Fibroblast of the aortic adventitia (primary cell): ENCODE results near the gene PROSER3. TPM values are rescaled to one million over a fixed set of nuclear protein-coding genes. Genes with fewer than 3 reads are reported as not detected.

ENCODE experiments used
- DNase-seq: peaks from one replicate; pipeline ENCODE4 v3.0.0-alpha.2; 2010; ENCODE audit warnings: low read depth
- H3K4me3 ChIP-seq: 2 replicates; pipeline ENCODE4 v1.5.1; 2011; ENCODE audit warnings: low read depth, mild to moderate bottlenecking, control low read depth, low read length, moderate library complexity
- CTCF ChIP-seq: IDR thresholded peaks from 2 replicates; pipeline ENCODE4 v1.5.1; 2011; ENCODE audit warnings: mild to moderate bottlenecking, low read length, control low read depth, inconsistent platforms; ENCODE audit not compliant: insufficient read depth
- total RNA-seq: library from RNA; depleted of rRNA; stranded (reverse); fragments of >200 nt; gene quantifications from 2 replicates; pipeline ENCODE4 v1.2.3, GENCODE V29; 2012; ENCODE audit warnings: low replicate concordance

PROSER3 gene
- total RNA-seq, 1 donor: 10.8 TPM

- H3K4me3 ChIP-seq: no peak overlapping the region
- no peak for TF ChIP-seq CTCF
- no peak for DNase-seq
Measured at GRCh38 chr19:35788205-35788960, 30.4 kb downstream of the PROSER3 start.

- no peak for TF ChIP-seq CTCF
- no peak for DNase-seq
- no peak overlapping the region for H3K4me3 ChIP-seq
Measured at GRCh38 chr19:35789195-35789977, 31.4 kb downstream of the PROSER3 start.

- no peak for DNase-seq
- H3K4me3 ChIP-seq: no peak overlapping the region
- TF ChIP-seq CTCF: no peak
Measured at GRCh38 chr19:35789978-35790944, 32.3 kb downstream of the PROSER3 start.

- no peak for DNase-seq
- no peak for TF ChIP-seq CTCF
- H3K4me3 ChIP-seq: no peak overlapping the region
Measured at GRCh38 chr19:35790981-35791813, 33.2 kb downstream of the PROSER3 start.

GRCh38 chr19:35791814-35792279, 33.9 kb downstream of the PROSER3 start:
- no peak for DNase-seq
- TF ChIP-seq CTCF: no peak
- no peak overlapping the region for H3K4me3 ChIP-seq

GRCh38 chr19:35792312-35792711, 34.3 kb downstream of the PROSER3 start:
- no peak for TF ChIP-seq CTCF
- no peak for DNase-seq
- H3K4me3 ChIP-seq: no peak overlapping the region
